GM23338 (cell line): ENCODE data around the gene ZNF143.

Source experiments
- CREB1 ChIP-seq: fragments of 250-450 bp; sonication (Bioruptor Pico); IDR thresholded peaks from 2 replicates; pipeline ENCODE4 v1.5.0; 2020; ENCODE audit warnings: low read depth, mild to moderate bottlenecking, moderate library complexity
- CTCF ChIP-seq, 2 experiments: fragments of 200-600 bp in 1 of 2; sonication (generic) in 1 of 2; conservative IDR thresholded peaks; 2 replicates each; pipeline versions ENCODE4 v1.5.1 to v1.6.1; 2016 to 2017; ENCODE audit warnings: antibody characterized with exemption in 2 of 2, low read depth in 2 of 2, mild to moderate bottlenecking in 2 of 2, moderate library complexity in 1 of 2
- ETS1 ChIP-seq: IDR thresholded peaks from 2 replicates; pipeline ENCODE4 v1.6.1; 2016; ENCODE audit warnings: antibody characterized with exemption
- EZH2 ChIP-seq: fragments of 200-600 bp; sonication (generic); IDR thresholded peaks from one replicate; pipeline ENCODE4 v1.8.0; 2017; ENCODE audit warnings: antibody characterized with exemption, mild to moderate bottlenecking, low read depth; ENCODE audit not compliant: unreplicated experiment
- EZH2phosphoT487 ChIP-seq: fragments of 200-600 bp; sonication (generic); IDR thresholded peaks from one replicate; pipeline ENCODE4 v1.8.1; 2018; ENCODE audit warnings: antibody characterized with exemption; ENCODE audit not compliant: unreplicated experiment
- JUNB ChIP-seq: IDR thresholded peaks from one replicate; pipeline ENCODE4 v1.6.1; 2016; ENCODE audit warnings: antibody characterized with exemption; ENCODE audit not compliant: unreplicated experiment
- NANOG ChIP-seq: IDR thresholded peaks from 2 replicates; pipeline ENCODE4 v1.6.1; 2016; ENCODE audit warnings: antibody characterized with exemption, borderline replicate concordance
- POLR2AphosphoS5 ChIP-seq: IDR thresholded peaks from 2 replicates; pipeline ENCODE4 v1.6.1; 2016; ENCODE audit warnings: antibody characterized with exemption, low read depth
- REST ChIP-seq: IDR thresholded peaks from one replicate; pipeline ENCODE4 v1.6.1; 2018; ENCODE audit warnings: antibody characterized with exemption; ENCODE audit not compliant: unreplicated experiment
- ZNF462 ChIP-seq: fragments of 250-450 bp; sonication (Bioruptor Pico); IDR thresholded peaks from 2 replicates; pipeline ENCODE4 v1.5.0; 2020; ENCODE audit warnings: mild to moderate bottlenecking, moderate library complexity

GRCh38 chr11:9459667-9460321 lies 1.0 kb upstream of the ZNF143 start:
- TF ChIP-seq POLR2AphosphoS5 (no peak), ZNF462 (CRISPR knock-in tag) (no peak), EZH2 (no peak), EZH2phosphoT487 (no peak), CTCF (conservative IDR thresholded peaks at IDR 0.05; ENCODE audit: low read depth in 2 of 2) (no peak), ETS1 (no peak), NANOG (no peak), REST (no peak), CREB1 (no peak), JUNB (no peak)
